B cell (primary cell): ENCODE data around the gene XYLB. TPM values are rescaled to one million over a fixed set of nuclear protein-coding genes. Genes with fewer than 3 reads are reported as not detected.

Source experiments
- ATAC-seq: fragments of 200-7000 bp; cut with Tn5 transposase; one replicate; pipeline ENCODE4 v1.10.0; 2021; ENCODE audit warnings: low read depth, mild to moderate bottlenecking, moderate number of reproducible peaks, moderate library complexity
- CTCF ChIA-PET: fragments of 350-600 bp; sonication (Branson Sonifier 250); formaldehyde crosslinking; loops from one replicate; lab custom pipeline; 2021; ENCODE audit warnings: antibody characterized with exemption, inconsistent platforms; lab: Charles Lee
- POLR2A ChIA-PET: fragments of 350-600 bp; sonication (Branson Sonifier 250); formaldehyde crosslinking; loops from one replicate; lab custom pipeline; 2021; ENCODE audit warnings: antibody characterized with exemption; lab: Charles Lee
- DNase-seq: peaks from one replicate; pipeline ENCODE4 v3.0.0; 2013
- H2AFZ ChIP-seq: 2 replicates; pipeline ENCODE4 v1.6.1; 2012; ENCODE audit warnings: mild to moderate bottlenecking, low read depth, low read length; ENCODE audit not compliant: insufficient read depth, poor library complexity, severe bottlenecking
- H3K27ac ChIP-seq, 2 donors: 1 replicate in 1 of 2; 2 replicates in 1 of 2; pipeline ENCODE4 v1.5.1; 2012 to 2013; ENCODE audit warnings: low read length in 2 of 2, mild to moderate bottlenecking in 2 of 2, moderate library complexity in 1 of 2
- H3K27me3 ChIP-seq, 4 experiments: fragments of 200-600 bp in 1 of 4; sonication (generic) in 1 of 4; replicated peaks in 1 of 4; 1 replicate in 2 of 4; 2 replicates in 2 of 4; pipeline versions ENCODE4 v1.6.1 to v1.7.0; 2013 to 2016; ENCODE audit warnings: low read length in 3 of 4, mild to moderate bottlenecking in 2 of 4, mixed read lengths in 1 of 4, moderate library complexity in 1 of 4; ENCODE audit not compliant: insufficient read depth in 4 of 4, control insufficient read depth in 3 of 4; ENCODE audit errors: control extremely low read depth in 1 of 4
- H3K36me3 ChIP-seq, 2 experiments: replicated peaks in 1 of 2; 1 replicate in 1 of 2; 2 replicates in 1 of 2; pipeline versions ENCODE4 v1.6.1 to v1.7.1; 2013; ENCODE audit warnings: low read length in 1 of 2; ENCODE audit not compliant: insufficient read depth in 2 of 2, control insufficient read depth in 1 of 2; ENCODE audit errors: control extremely low read depth in 1 of 2, extremely low read depth in 1 of 2
- H3K4me1 ChIP-seq, 2 donors: fragments of 200-600 bp in 1 of 2; sonication (generic) in 1 of 2; 1 replicate in 1 of 2; 2 replicates in 1 of 2; pipeline versions ENCODE4 v1.5.1 to v1.6.1; 2013 to 2017; ENCODE audit warnings: low read length in 2 of 2; ENCODE audit not compliant: control insufficient read depth in 2 of 2, insufficient read depth in 2 of 2
- H3K4me2 ChIP-seq: replicated peaks from 2 replicates; pipeline ENCODE3; 2012; ENCODE audit warnings: mild to moderate bottlenecking, low read depth, low read length; ENCODE audit not compliant: poor library complexity, severe bottlenecking
- H3K4me3 ChIP-seq, 5 experiments: fragments of 200-600 bp in 1 of 5; sonication (generic) in 1 of 5; 1 replicate in 3 of 5; 2 replicates in 2 of 5; pipeline versions ENCODE4 v1.5.1 to v1.7.0; 2011 to 2016; ENCODE audit warnings: low read length in 4 of 5, mild to moderate bottlenecking in 4 of 5, low read depth in 2 of 5, control low read depth in 1 of 5, moderate library complexity in 1 of 5; ENCODE audit not compliant: insufficient read depth in 1 of 5; ENCODE audit errors: control extremely low read depth in 1 of 5, extremely low read depth in 1 of 5
- H3K79me2 ChIP-seq: fragments of 200-600 bp; sonication (generic); one replicate; pipeline ENCODE4 v1.6.0; 2016; ENCODE audit warnings: low read length; ENCODE audit not compliant: control insufficient read depth, insufficient read depth
- H3K9ac ChIP-seq: fragments of 200-600 bp; sonication (generic); 2 replicates; pipeline ENCODE4 v1.6.1; 2017; ENCODE audit warnings: mild to moderate bottlenecking, low read length, moderate library complexity
- H3K9me3 ChIP-seq, 3 donors: one replicate each; pipeline versions ENCODE4 v1.6.1 to v1.7.1; 2013; ENCODE audit warnings: low read length in 2 of 3; ENCODE audit not compliant: control insufficient read depth in 2 of 3, insufficient read depth in 1 of 3; ENCODE audit errors: control extremely low read depth in 1 of 3
- H4K20me1 ChIP-seq: 2 replicates; pipeline ENCODE4 v1.6.0; 2012; ENCODE audit warnings: mild to moderate bottlenecking, low read length; ENCODE audit not compliant: insufficient read depth, control insufficient read depth, poor library complexity, severe bottlenecking
- H3K27ac Mint-ChIP-seq: one replicate; pipeline ENCODE4 v1.8.0; 2021; ENCODE audit warnings: mixed read lengths
- H3K27me3 Mint-ChIP-seq: one replicate; pipeline ENCODE4 v1.8.0; 2021; ENCODE audit warnings: mixed read lengths
- H3K4me1 Mint-ChIP-seq: one replicate; pipeline ENCODE4 v1.8.0; 2021; ENCODE audit warnings: mixed read lengths
- H3K4me3 Mint-ChIP-seq: one replicate; pipeline ENCODE4 v1.8.0; 2021; ENCODE audit warnings: mixed read lengths
- H3K9me3 Mint-ChIP-seq: one replicate; pipeline ENCODE4 v1.8.0; 2022; ENCODE audit warnings: mixed read lengths; ENCODE audit not compliant: insufficient read depth
- CTCF ChIP-seq: fragments of 200-600 bp; IDR thresholded peaks from one replicate; pipeline ENCODE4 v1.8.0; 2022; ENCODE audit warnings: antibody characterized with exemption, mild to moderate bottlenecking
- EZH2 ChIP-seq: IDR thresholded peaks from 2 replicates; pipeline ENCODE4 v1.6.1; 2012; ENCODE audit warnings: borderline replicate concordance, low read depth, mild to moderate bottlenecking, moderate library complexity, low read length; ENCODE audit not compliant: insufficient read depth, poor library complexity, severe bottlenecking
- WGBS: methylation state at CpG from one replicate; pipeline ENCODE4 v1.1.5; 2013; ENCODE audit warnings: missing lambda C conversion rate; ENCODE audit not compliant: insufficient coverage; 5-methylcytosine and 5-hydroxymethylcytosine counted together
- intact Hi-C: fragments of 100-400 bp; cut with micrococcal nuclease; formaldehyde crosslinking; loops from one replicate; pipeline ENCODE4 v1.10.0; 2022
- polyA plus RNA-seq: library from polyadenylated mRNA; depleted of rRNA; stranded (reverse); fragments of >200 nt; gene quantifications from 2 replicates; pipeline ENCODE4 v1.2.3, GENCODE V29; 2012
- total RNA-seq, 2 donors: library from RNA; stranded (reverse); fragments of 120-200 nt in 1 of 2; gene quantifications; 1 replicate in 1 of 2; 2 replicates in 1 of 2; pipeline versions ENCODE4 v1.2.3 to v1.2.4, GENCODE V29; 2013 to 2022

The XYLB gene
- total and polyA plus RNA-seq, 2 donors (not counting 1 experiment from before 2014, with no cell fraction given), result 0.19 to 0.71 TPM

- H3K4me3 ChIP-seq, result no peak overlapping the region
- no peaks in the 10 kb centered on the region for H3K9me3 ChIP-seq
- H3K36me3 ChIP-seq, result no peaks in the 10 kb centered on the region
- 100% methylated on average over 1 of the region's 4 CpGs for WGBS
- Mint-ChIP-seq H3K27ac (no peak overlapping the region), H3K4me3 (no peak overlapping the region), H3K27me3 (no peaks in the 10 kb centered on the region), H3K9me3 (no peaks in the 10 kb centered on the region), H3K4me1 (no peaks in the 10 kb centered on the region)
- no peak overlapping the region for H3K27ac ChIP-seq
- ATAC-seq (no peak), DNase-seq (no peak)
- no peak overlapping the region for H3K9ac ChIP-seq
- no peak overlapping the region for H3K4me2 ChIP-seq
- H3K27me3 ChIP-seq, result no peaks in the 10 kb centered on the region
- no peaks in the 10 kb centered on the region for H4K20me1 ChIP-seq
- ChIA-PET POLR2A (no interaction called here), CTCF (no interaction called here)
- H2AFZ ChIP-seq, result no peak overlapping the region
- intact Hi-C loops, result no loop called here
- TF ChIP-seq EZH2 (no peak), CTCF (no peak)
- H3K79me2 ChIP-seq, result no peaks in the 10 kb centered on the region
- no peaks in the 10 kb centered on the region for H3K4me1 ChIP-seq
These were observed 6.6 kb downstream of the XYLB start for GRCh38 chr3:38353151-38353550.

- Histone ChIP-seq H4K20me1 (no peaks in the 10 kb centered on the region), H3K9me3 (no peaks in the 10 kb centered on the region), H3K4me3 (no peak overlapping the region), H3K36me3 (no peaks in the 10 kb centered on the region), H3K79me2 (no peaks in the 10 kb centered on the region), H3K4me1 (no peaks in the 10 kb centered on the region), H2AFZ (no peak overlapping the region), H3K4me2 (no peak overlapping the region), H3K9ac (no peak overlapping the region), H3K27ac (no peak overlapping the region), H3K27me3 (no peaks in the 10 kb centered on the region)
- ATAC-seq (no peak), DNase-seq (no peak)
- intact Hi-C loops, result no loop called here
- no peak for TF ChIP-seq EZH2
- TF ChIP-seq CTCF, result no peak
- Mint-ChIP-seq H3K4me3 (no peak overlapping the region), H3K27ac (no peak overlapping the region), H3K27me3 (no peaks in the 10 kb centered on the region), H3K4me1 (no peaks in the 10 kb centered on the region), H3K9me3 (no peaks in the 10 kb centered on the region)
- no CpG with 5 or more reads among the region's 4 CpGs for WGBS
- ChIA-PET CTCF (interaction anchor here (1.2 kb wide), 1 partner anchor 9 kb away, joined by 8 read pairs; the partner anchor contains the start of gene XYLB), POLR2A (no interaction called here)
These were observed 8.2 kb downstream of the XYLB start for GRCh38 chr3:38354588-38355330.
